K562 (cell line): Measurements from ENCODE around the gene TMEM205. TPM values are rescaled to one million over a fixed set of nuclear protein-coding genes. Genes with fewer than 3 reads are reported as not detected.

Source experiments
- ELF1 ChIP-seq: fragments of 200-800 bp; sonication (Bioruptor generic); IDR thresholded peaks from 2 replicates; pipeline ENCODE4 v1.6.1; 2016; ENCODE audit warnings: missing genetic modification characterization, missing compliant biosample characterization
- GABPB2 ChIP-seq: fragments of 250-450 bp; sonication (Bioruptor Pico); conservative IDR thresholded peaks from 2 replicates; pipeline ENCODE4 v1.5.1; 2021; ENCODE audit warnings: mild to moderate bottlenecking
- HIVEP1 ChIP-seq: fragments of 250-450 bp; sonication (Bioruptor Pico); IDR thresholded peaks from 2 replicates; pipeline ENCODE4 v1.4.0; 2020; ENCODE audit warnings: mild to moderate bottlenecking
- MTA3 ChIP-seq: fragments of 450-650 bp; formaldehyde crosslinking; IDR thresholded peaks from 2 replicates; pipeline ENCODE4 v1.6.1; 2017; ENCODE audit warnings: mild to moderate bottlenecking, borderline replicate concordance
- POU5F1 ChIP-seq: fragments of 150-350 bp; IDR thresholded peaks from 2 replicates; pipeline ENCODE4 v1.6.1; 2014; ENCODE audit warnings: borderline replicate concordance, low read length, low read depth, mild to moderate bottlenecking; ENCODE audit not compliant: partially characterized antibody
- SAFB ChIP-seq: fragments of 200-400 bp; formaldehyde crosslinking; IDR thresholded peaks from 2 replicates; pipeline ENCODE4 v1.6.1; 2017; ENCODE audit warnings: low read depth, low read length, borderline replicate concordance
- SMARCB1 ChIP-seq: IDR thresholded peaks from 2 replicates; pipeline ENCODE4 v1.6.1; 2011; ENCODE audit warnings: improper control_type of control experiment, low read depth; ENCODE audit not compliant: insufficient read length
- SUPT5H ChIP-seq: fragments of 450-650 bp; IDR thresholded peaks from 2 replicates; pipeline ENCODE4 v1.6.1; 2016
- TBP ChIP-seq: optimal IDR thresholded peaks from 2 replicates; pipeline ENCODE3; 2011; ENCODE audit warnings: low read depth, low read length, improper control_type of control experiment
- ZBED1 ChIP-seq: IDR thresholded peaks from 2 replicates; pipeline ENCODE4 v1.6.1; 2014
- ZNF699 ChIP-seq: fragments of 250-450 bp; sonication (Bioruptor Pico); IDR thresholded peaks from 2 replicates; pipeline ENCODE4 v1.8.0; 2021; ENCODE audit warnings: mild to moderate bottlenecking, moderate library complexity; ENCODE audit not compliant: insufficient replicate concordance
- polyA plus RNA-seq, 8 experiments: library from polyadenylated mRNA; depleted of rRNA in 4 of 8; stranded (reverse) in 5 of 8; unstranded in 3 of 8; fragments of >200 nt; fragmentation: Nextera tagmentation in 2 of 8; fragmentation: Illumina TruSeq in 1 of 8; extraction: Ambion mirVana in 2 of 8; extraction: Trizol in 1 of 8; gene quantifications; 2 replicates each; pipeline versions ENCODE4 v1.2.1 to v1.2.3, GENCODE V29; 2011 to 2014; ENCODE audit warnings: inconsistent platforms in 1 of 8, missing spikeins in 1 of 8
- total RNA-seq, 7 experiments: library from RNA; depleted of rRNA in 6 of 7; stranded (reverse); fragments of >200 nt in 6 of 7; fragmentation: Illumina TruSeq in 2 of 7; extraction: Trizol in 2 of 7; gene quantifications; 2 replicates each; pipeline versions ENCODE4 v1.2.1 to v1.2.3, GENCODE V29; 2011 to 2021; ENCODE audit warnings: low replicate concordance in 1 of 7
- TF ChIP-seq, protein P1 (sequence below): fragments of 450-650 bp; formaldehyde crosslinking; IDR thresholded peaks from 2 replicates; pipeline ENCODE4 v1.4.0; 2020; ENCODE audit warnings: mild to moderate bottlenecking
- TF ChIP-seq, protein P2 (sequence below): fragments of 200-600 bp; sonication (generic); IDR thresholded peaks from one replicate; pipeline ENCODE4 v1.6.1; 2012; ENCODE audit warnings: mild to moderate bottlenecking, low read depth, low read length, inconsistent platforms
- TF ChIP-seq, protein P3 (sequence below): conservative IDR thresholded peaks from 2 replicates; pipeline ENCODE4 v1.6.1; 2011; ENCODE audit warnings: low read depth, mild to moderate bottlenecking, low read length; ENCODE audit not compliant: control insufficient read depth

The TMEM205 gene
- total and polyA plus RNA-seq, 9 of the 15 experiments (the other 6 are each of a cell fraction or from before 2014, with no cell fraction given), result 21.3 to 81.5 (median 44.1) TPM

DNA sequence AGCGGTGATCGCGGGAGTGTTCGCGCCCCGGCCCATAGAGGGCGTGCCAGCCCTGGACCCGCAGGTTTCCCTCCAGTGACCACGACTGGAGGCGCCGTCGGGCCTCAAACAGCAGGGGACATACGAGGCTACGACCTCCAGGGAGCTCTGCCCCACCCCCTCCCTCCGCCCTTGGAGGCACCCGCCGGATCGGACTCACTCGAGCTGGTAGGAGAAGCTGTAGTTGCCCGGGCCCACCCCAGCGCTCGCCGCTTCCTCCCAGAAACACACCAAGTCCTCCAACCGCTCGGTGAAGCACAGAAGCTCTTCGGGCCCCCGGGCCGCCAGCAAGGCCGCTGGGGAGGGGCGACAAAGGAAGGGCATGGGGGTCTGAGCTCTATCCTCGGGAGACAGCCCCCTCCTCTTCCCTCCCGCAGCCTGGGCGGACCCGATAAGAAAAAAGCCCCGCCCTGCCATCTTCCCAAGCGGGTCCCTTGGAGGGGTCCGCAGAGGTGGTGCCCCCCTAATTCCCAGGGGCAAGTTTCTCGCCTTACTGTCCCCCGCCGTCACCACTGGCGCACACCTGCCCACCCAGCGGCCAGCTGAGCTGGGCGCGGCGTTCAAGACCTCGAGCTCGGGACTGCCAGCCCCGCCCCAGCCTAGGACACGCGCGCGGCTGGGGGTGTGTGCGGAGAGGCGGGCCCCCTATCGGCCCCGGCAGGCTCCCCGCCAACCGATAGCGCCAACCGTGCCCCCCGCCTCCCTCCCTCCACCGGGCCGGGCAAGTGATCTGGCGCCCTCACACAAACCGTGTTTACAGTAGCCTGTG is 37.0 kb upstream of the TMEM205 start (continued):
- TF ChIP-seq ZBED1, result no peak
- TF ChIP-seq, protein P1, sequence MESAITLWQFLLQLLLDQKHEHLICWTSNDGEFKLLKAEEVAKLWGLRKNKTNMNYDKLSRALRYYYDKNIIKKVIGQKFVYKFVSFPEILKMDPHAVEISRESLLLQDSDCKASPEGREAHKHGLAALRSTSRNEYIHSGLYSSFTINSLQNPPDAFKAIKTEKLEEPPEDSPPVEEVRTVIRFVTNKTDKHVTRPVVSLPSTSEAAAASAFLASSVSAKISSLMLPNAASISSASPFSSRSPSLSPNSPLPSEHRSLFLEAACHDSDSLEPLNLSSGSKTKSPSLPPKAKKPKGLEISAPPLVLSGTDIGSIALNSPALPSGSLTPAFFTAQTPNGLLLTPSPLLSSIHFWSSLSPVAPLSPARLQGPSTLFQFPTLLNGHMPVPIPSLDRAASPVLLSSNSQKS (CRISPR knock-in tag), result 0 out of 2 replicates have a peak, but pooled peaks have one; percentile 59
- TF ChIP-seq MTA3, result peak; percentile 87; the same call in 1 of the 2 replicates
- TF ChIP-seq POU5F1, result no peak
- no peak for TF ChIP-seq HIVEP1 (CRISPR knock-in tag)
- TF ChIP-seq, protein P2, sequence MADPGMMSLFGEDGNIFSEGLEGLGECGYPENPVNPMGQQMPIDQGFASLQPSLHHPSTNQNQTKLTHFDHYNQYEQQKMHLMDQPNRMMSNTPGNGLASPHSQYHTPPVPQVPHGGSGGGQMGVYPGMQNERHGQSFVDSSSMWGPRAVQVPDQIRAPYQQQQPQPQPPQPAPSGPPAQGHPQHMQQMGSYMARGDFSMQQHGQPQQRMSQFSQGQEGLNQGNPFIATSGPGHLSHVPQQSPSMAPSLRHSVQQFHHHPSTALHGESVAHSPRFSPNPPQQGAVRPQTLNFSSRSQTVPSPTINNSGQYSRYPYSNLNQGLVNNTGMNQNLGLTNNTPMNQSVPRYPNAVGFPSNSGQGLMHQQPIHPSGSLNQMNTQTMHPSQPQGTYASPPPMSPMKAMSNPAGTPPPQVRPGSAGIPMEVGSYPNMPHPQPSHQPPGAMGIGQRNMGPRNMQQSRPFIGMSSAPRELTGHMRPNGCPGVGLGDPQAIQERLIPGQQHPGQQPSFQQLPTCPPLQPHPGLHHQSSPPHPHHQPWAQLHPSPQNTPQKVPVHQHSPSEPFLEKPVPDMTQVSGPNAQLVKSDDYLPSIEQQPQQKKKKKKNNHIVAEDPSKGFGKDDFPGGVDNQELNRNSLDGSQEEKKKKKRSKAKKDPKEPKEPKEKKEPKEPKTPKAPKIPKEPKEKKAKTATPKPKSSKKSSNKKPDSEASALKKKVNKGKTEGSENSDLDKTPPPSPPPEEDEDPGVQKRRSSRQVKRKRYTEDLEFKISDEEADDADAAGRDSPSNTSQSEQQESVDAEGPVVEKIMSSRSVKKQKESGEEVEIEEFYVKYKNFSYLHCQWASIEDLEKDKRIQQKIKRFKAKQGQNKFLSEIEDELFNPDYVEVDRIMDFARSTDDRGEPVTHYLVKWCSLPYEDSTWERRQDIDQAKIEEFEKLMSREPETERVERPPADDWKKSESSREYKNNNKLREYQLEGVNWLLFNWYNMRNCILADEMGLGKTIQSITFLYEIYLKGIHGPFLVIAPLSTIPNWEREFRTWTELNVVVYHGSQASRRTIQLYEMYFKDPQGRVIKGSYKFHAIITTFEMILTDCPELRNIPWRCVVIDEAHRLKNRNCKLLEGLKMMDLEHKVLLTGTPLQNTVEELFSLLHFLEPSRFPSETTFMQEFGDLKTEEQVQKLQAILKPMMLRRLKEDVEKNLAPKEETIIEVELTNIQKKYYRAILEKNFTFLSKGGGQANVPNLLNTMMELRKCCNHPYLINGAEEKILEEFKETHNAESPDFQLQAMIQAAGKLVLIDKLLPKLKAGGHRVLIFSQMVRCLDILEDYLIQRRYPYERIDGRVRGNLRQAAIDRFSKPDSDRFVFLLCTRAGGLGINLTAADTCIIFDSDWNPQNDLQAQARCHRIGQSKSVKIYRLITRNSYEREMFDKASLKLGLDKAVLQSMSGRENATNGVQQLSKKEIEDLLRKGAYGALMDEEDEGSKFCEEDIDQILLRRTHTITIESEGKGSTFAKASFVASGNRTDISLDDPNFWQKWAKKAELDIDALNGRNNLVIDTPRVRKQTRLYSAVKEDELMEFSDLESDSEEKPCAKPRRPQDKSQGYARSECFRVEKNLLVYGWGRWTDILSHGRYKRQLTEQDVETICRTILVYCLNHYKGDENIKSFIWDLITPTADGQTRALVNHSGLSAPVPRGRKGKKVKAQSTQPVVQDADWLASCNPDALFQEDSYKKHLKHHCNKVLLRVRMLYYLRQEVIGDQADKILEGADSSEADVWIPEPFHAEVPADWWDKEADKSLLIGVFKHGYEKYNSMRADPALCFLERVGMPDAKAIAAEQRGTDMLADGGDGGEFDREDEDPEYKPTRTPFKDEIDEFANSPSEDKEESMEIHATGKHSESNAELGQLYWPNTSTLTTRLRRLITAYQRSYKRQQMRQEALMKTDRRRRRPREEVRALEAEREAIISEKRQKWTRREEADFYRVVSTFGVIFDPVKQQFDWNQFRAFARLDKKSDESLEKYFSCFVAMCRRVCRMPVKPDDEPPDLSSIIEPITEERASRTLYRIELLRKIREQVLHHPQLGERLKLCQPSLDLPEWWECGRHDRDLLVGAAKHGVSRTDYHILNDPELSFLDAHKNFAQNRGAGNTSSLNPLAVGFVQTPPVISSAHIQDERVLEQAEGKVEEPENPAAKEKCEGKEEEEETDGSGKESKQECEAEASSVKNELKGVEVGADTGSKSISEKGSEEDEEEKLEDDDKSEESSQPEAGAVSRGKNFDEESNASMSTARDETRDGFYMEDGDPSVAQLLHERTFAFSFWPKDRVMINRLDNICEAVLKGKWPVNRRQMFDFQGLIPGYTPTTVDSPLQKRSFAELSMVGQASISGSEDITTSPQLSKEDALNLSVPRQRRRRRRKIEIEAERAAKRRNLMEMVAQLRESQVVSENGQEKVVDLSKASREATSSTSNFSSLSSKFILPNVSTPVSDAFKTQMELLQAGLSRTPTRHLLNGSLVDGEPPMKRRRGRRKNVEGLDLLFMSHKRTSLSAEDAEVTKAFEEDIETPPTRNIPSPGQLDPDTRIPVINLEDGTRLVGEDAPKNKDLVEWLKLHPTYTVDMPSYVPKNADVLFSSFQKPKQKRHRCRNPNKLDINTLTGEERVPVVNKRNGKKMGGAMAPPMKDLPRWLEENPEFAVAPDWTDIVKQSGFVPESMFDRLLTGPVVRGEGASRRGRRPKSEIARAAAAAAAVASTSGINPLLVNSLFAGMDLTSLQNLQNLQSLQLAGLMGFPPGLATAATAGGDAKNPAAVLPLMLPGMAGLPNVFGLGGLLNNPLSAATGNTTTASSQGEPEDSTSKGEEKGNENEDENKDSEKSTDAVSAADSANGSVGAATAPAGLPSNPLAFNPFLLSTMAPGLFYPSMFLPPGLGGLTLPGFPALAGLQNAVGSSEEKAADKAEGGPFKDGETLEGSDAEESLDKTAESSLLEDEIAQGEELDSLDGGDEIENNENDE, result no peak
- TF ChIP-seq SUPT5H, result no peak
- no peak for TF ChIP-seq ELF1 (tag)
- TF ChIP-seq ZNF699 (CRISPR knock-in tag), result no peak
- no peak for TF ChIP-seq GABPB2
- TF ChIP-seq SAFB, result no peak
- TF ChIP-seq TBP, result no peak
- TF ChIP-seq SMARCB1, result no peak
- TF ChIP-seq, protein P3, sequence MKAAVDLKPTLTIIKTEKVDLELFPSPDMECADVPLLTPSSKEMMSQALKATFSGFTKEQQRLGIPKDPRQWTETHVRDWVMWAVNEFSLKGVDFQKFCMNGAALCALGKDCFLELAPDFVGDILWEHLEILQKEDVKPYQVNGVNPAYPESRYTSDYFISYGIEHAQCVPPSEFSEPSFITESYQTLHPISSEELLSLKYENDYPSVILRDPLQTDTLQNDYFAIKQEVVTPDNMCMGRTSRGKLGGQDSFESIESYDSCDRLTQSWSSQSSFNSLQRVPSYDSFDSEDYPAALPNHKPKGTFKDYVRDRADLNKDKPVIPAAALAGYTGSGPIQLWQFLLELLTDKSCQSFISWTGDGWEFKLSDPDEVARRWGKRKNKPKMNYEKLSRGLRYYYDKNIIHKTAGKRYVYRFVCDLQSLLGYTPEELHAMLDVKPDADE, result peak; percentile 18; the same call in 1 of the 2 replicates
